ENCODE measurements around the gene ZMIZ1.

Gene ZMIZ1

GRCh38 chr10:79100771-79101170, 32.0 kb downstream of the ZMIZ1 start:
- no peak for DNase-seq

GRCh38 chr10:79101560-79102497, 33.1 kb downstream of the ZMIZ1 start:
- DNase-seq = peak; percentile 81

GRCh38 chr10:79102498-79102874, 33.7 kb downstream of the ZMIZ1 start:
- no peak for DNase-seq

- DNase-seq = no peak
Observed at GRCh38 chr10:79103129-79103528, 34.4 kb downstream of the ZMIZ1 start.

GRCh38 chr10:79103585-79103984, 34.8 kb downstream of the ZMIZ1 start:
- no peak for DNase-seq

- DNase-seq = no peak
Observed at GRCh38 chr10:79105150-79105739, 36.5 kb downstream of the ZMIZ1 start.

- DNase-seq = no peak
Observed at GRCh38 chr10:79105818-79106217, 37.1 kb downstream of the ZMIZ1 start.

GRCh38 chr10:79106256-79107050, 37.7 kb downstream of the ZMIZ1 start:
- DNase-seq = no peak

GRCh38 chr10:79107736-79108264, 39.0 kb downstream of the ZMIZ1 start:
- DNase-seq = no peak

GRCh38 chr10:79108728-79109127, 40.0 kb downstream of the ZMIZ1 start:
- DNase-seq = no peak

GRCh38 chr10:79111427-79111826, 42.7 kb downstream of the ZMIZ1 start:
- no peak for DNase-seq

GRCh38 chr10:79111846-79112614, 43.3 kb downstream of the ZMIZ1 start:
- no peak for DNase-seq

GRCh38 chr10:79112881-79113431, 44.2 kb downstream of the ZMIZ1 start:
- no peak for DNase-seq

GRCh38 chr10:79113827-79114226, 45.1 kb downstream of the ZMIZ1 start:
- DNase-seq = no peak

GRCh38 chr10:79115302-79115701, 46.5 kb downstream of the ZMIZ1 start:
- no peak for DNase-seq

GRCh38 chr10:79116368-79116767, 47.6 kb downstream of the ZMIZ1 start:
- no peak for DNase-seq

GRCh38 chr10:79116801-79117723, 48.3 kb downstream of the ZMIZ1 start:
- DNase-seq = no peak

- no peak for DNase-seq
Observed at GRCh38 chr10:79118286-79119202, 49.8 kb downstream of the ZMIZ1 start.

GRCh38 chr10:79119306-79119705, 50.5 kb downstream of the ZMIZ1 start:
- no peak for DNase-seq

GRCh38 chr10:79123547-79123963, 54.8 kb downstream of the ZMIZ1 start:
- DNase-seq = peak; percentile 74
